T-helper 1 cell treated with Interleukin-12 subunit alpha and Interleukin-12 subunit beta and Interleukin-4 antibody, amounts not matched to agents 30 ng/mL and 1 ng/mL, for 36 hours (primary cell): ENCODE measurements around the gene CELF2. TPM values are rescaled to one million over a fixed set of nuclear protein-coding genes. Genes with fewer than 3 reads are reported as not detected.
"Not testable (repeated sequence)": the region's sequence is repeated elsewhere in the genome, so short reads cannot be mapped to it uniquely, and the experiment has no call there.

Experiments used
- intact Hi-C: fragments of 100-400 bp; cut with micrococcal nuclease; formaldehyde crosslinking; loops from one replicate; pipeline ENCODE4 v1.15.1; 2024
- total RNA-seq: library from RNA; stranded (reverse); gene quantifications from 2 replicates; pipeline ENCODE4 v1.2.3, GENCODE V29; 2022

The CELF2 gene
- total RNA-seq, 1 donor from 2014 or later: 155 TPM

DNA sequence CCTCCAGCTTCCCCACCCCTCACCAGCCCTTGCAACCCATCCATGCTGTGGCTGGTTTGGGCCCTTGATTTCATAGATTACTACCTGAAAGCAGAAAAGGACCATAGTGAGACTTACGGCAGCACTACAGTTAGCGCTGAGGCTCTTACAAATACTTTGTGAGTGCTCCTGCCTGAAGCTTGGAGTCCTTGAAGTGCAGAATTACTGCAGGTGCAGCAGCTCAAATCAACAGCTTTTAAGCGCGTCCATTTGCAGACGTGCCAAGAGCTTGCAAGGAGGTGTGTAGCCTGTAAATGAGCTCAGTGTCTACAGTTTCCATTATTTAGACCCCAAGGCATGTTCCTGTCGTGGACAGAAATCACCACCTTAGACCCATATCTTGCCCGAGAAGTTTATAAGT lies 103.0 kb downstream of the CELF2 start:
- intact Hi-C loops: no loop called here

DNA sequence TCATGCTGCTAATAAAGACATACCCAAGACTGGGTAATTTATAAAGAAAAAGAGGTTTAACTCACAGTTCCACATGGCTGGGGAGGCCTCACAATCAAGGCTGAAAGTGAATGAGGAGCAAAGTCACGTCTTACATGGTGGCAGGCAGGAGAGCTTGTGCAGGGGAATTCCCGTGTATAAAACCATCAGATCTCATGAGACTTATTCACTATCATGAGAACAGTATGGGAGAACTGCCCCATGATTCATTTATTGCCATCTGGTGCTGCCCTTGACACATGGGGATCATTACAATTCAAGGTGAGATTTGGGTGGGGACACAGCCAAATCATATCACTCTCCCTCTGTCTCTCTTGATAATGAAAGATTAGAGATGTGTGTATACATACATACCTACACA lies 106.2 kb downstream of the CELF2 start:
- intact Hi-C loops: not testable (repeated sequence)

DNA sequence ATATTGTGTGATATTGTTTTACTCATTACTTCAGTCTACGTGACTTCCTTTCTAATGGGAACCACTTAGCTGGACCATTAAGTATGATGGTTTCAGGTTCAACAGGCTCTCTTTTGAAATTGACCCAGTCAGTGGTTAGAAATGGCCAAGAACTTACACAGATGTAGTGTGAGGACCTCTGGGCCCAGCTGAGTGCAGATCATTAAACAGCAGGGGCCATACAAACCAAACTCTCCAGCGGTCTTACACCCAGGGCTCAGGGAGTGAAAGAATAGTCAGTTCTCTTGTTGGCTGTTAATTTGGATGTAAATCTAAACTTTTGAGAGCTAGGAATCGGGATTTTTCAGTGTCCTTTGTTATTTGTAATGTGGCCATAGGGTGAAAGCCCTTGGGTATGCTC lies 107.3 kb downstream of the CELF2 start:
- intact Hi-C loops: no loop called here

DNA sequence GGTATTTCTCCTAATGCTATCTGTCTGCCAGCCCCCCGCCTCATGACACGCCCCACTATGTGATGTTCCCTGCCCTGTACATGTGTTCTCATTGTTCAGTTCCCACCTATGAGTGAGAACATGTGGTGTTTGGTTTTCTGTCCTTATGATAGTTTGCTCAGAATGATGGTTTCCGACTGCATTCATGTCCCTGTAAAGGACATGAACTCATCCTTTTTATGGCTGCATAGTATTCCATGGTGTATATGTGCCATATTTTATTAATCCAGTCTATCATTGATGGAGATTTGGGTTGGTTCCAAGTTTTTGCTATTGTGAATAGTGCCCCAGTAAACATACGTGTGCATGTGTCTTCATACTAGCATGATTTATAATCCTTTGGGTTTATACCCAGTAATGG lies 109.3 kb downstream of the CELF2 start:
- intact Hi-C loops: not testable (repeated sequence)

DNA sequence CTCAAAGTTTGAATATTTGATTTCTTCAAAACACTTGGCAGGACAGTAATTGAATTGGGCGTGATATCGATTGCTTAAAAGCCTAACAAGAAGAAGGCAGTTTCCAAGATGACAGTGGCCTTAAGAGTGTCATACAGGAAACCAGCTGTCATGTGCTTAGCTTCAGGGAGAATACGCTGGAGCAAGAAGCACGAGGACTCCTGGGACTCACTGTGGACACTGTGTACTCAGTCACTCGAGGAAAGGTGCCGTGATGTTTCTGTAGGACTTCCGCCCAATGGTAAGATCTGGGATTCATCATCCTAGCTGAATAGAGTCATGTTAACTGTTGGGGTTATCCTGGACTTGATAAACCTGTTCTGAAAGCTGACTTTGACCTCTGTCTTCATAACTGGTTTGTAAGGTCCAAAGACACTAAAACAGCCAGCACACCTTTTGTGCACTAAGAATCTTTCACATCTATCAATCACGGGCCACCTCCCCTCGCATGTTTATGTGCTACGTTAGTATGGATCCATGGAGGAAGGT lies 113.5 kb downstream of the CELF2 start:
- intact Hi-C loops: no loop called here

DNA sequence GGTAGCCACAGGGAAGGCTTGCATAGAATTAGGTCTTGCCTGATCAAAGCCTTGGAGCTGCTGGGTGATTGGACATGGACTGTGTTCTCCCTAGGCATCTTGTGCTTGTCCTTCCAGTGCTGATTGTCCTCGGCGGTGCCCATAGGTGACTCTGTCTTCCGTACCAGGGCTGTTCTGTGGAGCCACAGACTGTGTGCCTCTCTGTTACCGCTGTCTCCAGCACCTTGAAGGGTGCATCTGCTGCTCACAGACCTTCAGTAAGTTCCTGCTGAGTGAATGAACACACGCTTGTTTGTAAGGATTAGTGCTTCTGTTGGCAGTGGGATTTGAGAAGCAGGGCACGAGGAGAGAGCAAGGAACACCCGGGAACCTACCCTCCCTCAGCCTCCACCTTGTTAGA lies 116.7 kb downstream of the CELF2 start:
- intact Hi-C loops: no loop called here

DNA sequence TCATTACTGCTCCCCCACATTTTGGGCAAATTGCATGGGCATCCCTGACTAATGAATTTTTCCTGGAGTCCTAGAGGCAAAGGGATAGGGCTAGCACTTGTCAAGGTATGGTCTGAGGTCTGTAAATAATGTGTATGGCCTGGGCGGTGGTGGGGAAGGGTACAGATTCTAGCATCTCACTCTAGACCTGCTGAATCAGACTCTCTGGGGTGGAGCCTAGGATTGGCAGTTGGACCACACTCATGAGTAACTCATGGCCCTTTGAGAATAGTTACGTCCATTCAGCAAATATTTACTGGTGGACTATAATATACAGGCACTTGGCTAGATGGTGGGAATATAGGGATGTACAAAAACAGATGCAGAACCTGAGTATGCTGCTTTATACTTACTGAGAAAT lies 118.0 kb downstream of the CELF2 start:
- intact Hi-C loops: no loop called here

DNA sequence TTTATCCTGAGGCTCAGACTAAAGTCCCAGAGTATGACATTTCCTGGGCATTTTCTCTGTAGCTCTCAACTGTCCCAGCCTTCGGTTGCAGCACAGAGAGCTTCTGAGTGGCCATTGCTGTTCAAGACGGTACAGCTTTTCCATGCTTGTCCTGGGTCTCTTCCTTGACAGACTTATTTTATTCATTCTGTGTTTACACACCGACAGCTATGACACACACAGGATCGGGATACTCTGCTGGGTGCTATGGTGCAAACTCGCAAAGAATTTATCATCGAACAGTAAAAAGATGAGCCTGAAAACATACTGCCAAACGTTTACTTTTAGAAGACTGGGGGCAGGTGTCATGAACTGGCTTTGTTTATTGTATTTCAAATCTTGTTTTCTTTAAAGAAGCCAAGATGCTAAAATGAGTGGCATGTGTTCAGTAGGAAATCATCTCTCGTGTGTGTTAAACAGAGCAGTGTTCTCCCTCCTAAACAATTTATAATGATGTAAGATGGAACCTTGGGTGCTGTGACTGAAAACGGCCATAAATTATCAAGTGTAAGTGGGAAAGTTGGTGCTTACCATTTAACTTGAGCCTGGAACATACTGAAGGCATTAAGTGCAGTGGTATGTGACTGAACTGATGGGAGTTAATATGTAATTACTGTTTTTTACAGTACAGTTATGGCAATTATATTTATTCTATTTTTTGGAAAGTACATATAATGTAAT lies 120.8 kb downstream of the CELF2 start:
- intact Hi-C loops: no loop called here

DNA sequence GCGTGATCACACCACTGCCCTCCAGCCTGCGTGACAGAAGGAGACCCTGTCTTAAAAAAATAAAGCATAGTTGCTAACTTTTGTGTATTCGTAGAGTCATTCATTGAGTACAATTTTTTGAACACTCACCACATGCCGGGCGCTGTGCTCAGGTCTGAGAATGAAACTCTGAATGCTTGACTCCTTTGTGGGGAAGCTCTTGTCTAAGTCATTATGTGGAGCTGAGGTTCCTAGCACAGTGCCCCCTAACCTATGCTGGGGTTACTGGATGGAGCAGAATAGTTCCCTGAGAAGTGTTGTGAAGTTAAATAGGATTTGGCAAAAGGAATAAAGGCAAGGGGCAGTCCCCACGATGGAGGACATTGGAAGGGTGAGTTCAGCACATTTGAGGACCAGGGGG lies 123.3 kb downstream of the CELF2 start:
- intact Hi-C loops: no loop called here

DNA sequence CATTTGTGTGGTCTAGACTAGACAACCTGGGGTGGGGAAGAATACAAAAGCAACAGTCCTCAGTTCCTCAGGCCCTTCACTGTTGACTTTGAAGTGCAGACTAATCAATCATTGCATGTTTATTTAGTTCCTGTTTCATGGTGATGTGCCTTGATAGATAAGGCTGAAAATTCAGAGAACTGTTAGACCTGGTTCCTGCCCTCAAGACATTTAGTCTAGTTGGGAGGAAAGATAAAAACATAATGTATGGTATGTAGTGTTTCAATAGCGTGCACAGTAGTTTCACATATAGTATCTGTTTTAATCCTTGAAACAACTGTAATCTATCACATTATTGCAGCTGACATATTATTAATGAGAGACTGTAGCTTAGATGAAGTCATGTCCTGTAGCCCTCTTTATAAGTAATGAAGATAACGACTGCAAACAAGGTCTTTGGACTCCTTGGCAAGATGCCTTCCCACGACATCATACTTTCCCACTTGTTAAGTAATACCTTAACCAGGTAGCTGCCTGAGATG lies 124.0 kb downstream of the CELF2 start:
- intact Hi-C loops: no loop called here

DNA sequence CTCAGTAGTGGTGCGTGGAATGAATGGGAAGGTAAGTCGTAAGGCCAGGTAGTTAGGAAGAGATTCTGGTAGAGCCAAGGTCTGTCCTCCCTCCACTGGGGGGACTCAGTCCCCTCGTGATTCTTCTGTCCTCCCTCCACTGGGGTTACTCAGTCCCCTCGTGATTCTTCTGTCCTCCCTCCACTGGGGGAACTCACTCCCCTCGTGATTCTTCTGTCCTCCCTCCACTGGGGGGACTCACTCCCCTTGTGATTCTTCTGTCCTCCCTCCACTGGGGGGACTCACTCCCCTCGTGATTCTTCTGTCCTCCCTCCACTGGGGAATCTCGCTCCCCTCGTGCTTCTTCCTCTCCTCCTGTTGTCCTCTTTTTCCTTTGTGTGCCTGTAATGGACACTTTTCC lies 125.1 kb downstream of the CELF2 start:
- intact Hi-C loops: no loop called here

DNA sequence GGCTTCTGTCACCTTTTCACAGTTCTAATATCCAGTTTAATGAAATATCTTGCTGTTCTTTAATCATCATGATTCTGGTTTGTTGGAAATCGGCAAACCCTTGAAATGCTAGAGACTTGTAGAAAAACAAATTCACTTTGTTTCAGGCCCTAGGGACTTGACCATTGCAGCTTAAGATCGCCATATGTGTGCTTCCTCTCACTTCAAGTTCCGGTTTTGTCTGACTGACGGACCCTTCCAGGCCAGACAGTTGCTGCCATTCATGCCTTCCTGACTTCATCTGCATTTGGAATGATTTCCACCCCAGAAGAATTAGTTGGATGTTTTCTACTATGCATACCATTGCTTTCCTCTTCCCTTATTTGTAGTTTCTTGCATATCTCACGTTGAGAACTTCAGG lies 125.6 kb downstream of the CELF2 start:
- intact Hi-C loops: no loop called here

DNA sequence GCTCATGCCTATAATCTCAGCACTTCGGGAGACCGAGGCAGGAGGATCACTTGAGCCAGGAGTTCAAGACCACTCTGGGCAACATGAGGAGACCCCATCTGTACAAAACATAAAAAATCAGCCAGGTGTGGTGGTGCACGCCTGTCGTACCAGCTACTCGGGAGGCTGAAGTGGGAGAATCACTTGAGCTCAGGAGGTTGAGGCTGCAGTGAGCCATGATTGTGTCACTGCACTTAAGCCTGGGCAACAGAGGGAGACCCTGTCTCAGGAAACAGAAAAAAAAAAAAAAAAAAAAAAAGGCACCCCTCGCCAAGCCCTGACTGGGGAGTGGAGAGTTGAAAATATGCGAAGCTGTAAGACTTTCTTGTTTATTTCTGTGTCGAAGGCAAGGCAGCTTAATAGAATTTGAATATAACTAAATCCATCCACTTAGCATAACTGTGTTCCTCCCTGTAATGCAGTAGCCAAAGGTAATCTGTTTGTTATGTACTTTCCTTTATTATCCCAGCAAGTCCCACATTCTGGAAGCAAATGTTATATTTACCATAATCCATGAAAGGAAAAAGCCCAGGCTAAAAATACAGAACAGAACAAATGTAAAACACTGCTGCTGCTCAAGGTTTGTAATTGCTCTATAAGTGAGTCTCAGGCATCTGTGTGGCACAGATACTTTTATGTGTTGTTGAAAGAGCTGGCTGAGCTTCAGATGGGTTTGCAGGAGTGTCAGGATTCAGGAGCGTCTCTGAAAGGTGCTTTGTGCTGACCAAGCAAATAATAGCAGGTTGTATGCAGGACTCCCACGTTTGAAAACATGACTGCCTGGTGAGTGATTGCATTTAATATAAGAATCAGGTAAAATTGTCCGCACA lies 127.2 kb downstream of the CELF2 start:
- intact Hi-C loops: loop anchor here (1.0 to 2.0 kb wide), 4 partner anchors 18 to 258 kb away; no protein-coding TSS in a partner anchor

DNA sequence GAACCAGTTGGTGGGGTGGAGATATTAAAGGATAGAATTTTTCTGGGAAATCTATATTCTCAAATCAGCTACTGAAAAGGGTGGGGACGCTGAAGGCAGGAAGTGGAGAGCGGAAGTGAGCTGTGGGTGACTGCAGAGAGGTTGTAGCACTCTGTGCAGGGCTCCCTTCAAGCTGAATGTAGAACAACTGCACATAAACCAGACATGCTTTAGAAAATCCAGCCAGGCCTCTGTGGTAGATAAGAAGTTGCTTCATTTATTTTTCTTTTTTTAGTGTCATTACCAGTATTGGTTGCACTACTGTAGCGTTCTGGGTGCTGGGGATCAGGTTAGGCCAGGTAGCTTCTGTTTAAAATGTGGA lies 127.8 kb downstream of the CELF2 start:
- intact Hi-C loops: loop anchor here (1.0 to 2.0 kb wide), 4 partner anchors 18 to 257 kb away; no protein-coding TSS in a partner anchor

DNA sequence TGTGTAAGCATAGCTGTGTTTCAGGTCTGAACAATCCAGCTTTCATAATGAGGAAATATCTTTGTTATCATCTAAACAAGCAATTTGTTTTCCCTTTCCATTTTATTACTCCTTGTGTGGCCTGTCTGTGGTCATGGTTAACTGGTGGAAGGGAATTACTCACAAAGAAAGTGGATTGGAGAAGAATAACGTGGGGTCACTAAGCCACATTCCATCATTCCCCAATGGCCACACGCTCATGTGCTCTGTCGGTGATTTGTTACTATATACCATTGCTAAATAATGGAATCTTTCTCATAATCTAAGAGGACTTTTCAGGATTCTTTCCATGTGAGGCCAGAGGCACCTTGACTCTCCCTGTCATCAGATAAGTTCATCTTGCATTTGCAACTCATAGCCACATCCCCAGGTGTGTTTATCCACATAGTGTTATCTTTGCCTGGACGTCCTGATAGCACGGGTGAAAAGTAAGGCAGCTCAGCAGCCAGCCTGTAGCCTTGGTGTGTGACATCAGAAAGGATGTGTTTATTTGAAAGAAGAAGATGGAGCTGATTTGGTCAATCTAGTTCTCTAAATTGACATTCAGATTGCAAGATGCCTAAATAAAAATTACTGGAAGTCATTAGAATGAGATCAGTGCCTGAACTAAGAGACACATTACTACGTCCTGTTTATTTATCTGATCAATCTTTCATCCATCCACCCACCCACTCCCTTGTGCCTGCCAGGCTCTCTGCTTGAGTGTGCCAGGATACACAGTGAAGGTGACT lies 128.9 kb downstream of the CELF2 start:
- intact Hi-C loops: no loop called here

DNA sequence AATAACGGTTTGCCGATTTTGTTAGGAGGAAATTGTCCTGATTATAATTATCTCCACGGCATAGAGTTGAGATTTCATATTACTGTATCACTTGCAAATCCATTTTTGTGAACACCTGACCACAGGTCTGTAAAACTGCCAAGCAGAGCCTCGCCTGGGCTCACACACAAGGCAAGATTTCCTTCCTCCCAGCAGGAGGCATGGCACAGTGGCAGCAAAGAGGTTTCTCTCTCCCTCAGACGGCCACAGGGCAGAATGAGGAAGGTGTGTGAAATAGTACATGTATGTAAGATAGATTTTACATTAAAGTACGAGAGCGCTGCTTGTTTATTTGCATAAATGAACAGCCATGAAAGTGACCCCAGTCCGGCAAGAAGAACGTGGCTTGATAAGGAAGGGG lies 130.1 kb downstream of the CELF2 start:
- intact Hi-C loops: no loop called here

DNA sequence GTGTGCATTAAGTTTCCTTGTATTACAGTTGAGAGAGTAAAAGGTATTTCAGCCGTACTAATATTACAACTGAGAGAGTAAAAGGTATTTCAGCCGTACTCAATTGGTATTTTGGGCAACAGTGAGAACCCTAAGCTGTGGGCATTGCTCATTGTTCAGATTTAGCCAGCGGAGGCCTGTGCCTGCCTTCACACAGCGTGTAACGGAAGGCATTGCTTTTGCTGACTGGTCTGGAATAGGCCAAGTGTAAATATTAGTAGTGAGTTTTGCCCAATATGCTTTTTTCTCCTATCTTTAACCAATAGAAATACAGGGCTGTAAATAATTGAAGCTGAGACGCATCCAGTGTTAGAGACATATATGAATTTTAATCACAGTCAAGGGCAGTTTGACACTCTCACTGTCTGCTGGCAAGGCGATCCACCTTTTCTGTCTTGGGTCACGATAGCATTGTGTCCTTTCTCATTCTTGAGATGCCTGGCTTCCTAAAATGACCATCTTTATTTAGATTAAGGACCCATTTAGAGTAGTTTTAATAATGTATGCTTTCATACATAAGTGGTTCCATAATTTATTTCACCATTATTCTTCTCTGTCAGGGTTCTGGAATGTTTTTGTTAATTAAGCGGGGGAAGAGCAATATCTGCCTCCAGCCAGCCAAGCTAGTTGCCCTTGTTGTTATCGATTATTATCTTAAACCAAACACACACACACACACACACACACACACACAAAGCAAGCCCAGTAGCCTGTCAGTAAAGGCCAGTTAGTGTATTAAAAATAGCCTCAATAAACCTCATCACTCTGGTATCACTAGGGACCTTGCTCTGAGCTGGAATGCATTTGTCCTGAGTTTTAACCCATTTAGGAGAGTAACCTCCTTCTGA lies 130.7 kb downstream of the CELF2 start:
- intact Hi-C loops: no loop called here

DNA sequence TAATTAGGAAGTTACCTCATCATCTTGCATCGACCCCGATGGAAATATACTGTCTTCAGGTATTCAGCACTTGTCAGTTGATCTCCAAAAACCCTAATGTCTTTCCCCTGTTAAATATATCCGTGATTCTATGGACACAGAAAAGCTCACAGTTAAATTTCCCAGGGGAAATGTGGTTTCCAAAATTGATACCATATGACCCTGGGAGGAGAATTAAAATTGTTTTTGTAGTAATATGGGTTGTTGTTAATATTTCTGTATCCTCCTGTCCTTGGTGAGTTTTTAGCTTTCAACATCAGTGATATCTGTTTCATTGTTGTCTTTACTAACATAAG lies 132.1 kb downstream of the CELF2 start:
- intact Hi-C loops: loop anchor here (1.0 to 2.0 kb wide), 3 partner anchors 14 to 77 kb away; no protein-coding TSS in a partner anchor

DNA sequence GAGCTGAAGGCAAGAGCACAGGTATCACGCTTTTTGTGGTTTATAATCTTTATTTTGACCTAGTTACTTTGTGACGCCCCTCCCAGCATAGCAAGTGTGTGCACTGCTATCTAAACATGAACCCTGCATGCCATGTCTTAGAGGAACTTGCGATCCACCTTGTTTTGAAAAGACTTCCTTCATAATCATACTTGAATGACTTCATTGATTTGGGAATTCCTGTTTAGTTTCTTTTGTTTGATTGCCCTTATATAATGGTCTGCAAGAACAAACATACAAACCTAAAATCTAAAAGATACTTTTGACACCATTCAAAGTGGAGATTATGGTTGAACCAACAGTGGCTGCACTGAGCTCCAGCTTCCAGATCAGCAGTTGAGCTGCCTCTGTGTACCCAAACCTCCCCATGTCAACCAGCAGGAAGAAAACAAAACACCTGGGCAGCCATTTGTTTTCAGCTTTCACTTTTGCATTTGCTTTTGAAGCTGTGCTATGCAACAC lies 132.6 kb downstream of the CELF2 start:
- intact Hi-C loops: loop anchor here (1.0 to 2.0 kb wide), 3 partner anchors 13 to 77 kb away; no protein-coding TSS in a partner anchor

DNA sequence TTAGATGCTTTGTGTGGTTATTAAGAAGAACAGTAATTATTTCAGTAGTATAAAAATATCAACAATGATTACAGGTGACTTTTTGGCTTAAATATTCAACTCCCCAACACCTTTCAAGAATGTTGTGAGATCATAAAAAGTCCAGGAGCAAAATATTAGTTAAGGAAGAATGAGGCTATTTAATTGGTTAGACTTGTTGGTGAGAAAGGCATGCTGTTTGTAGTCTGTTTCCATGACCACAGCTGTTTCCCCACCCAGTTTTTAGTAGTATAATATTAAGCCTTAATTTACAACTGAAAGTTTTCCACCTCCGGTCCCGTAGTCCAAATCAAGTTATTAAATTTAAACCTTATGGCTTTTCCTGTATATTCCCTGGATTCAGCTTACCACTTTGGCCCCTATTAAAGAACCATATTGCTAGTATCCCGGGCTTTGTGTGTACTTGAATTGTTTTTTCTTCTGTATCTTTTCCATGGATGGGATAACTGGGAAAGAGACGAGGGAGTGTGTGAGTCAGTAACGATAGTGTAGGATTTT lies 133.3 kb downstream of the CELF2 start:
- intact Hi-C loops: loop anchor here (1.0 to 2.0 kb wide), 3 partner anchors 12 to 76 kb away; no protein-coding TSS in a partner anchor
